H1 (cell line): ENCODE measurements around the gene MEI1. TPM values are rescaled to one million over a fixed set of nuclear protein-coding genes. Genes with fewer than 3 reads are reported as not detected.

ENCODE experiments used
- CTCF ChIA-PET: fragments of 300-600 bp; sonication (Branson Sonifier 250); formaldehyde crosslinking; loops from one replicate; lab custom pipeline; 2021; ENCODE audit not compliant: partially characterized antibody; lab: Charles Lee
- POLR2A ChIA-PET: fragments of 300-600 bp; sonication (Branson Sonifier 250); formaldehyde crosslinking; loops from one replicate; lab custom pipeline; 2021; ENCODE audit warnings: inconsistent platforms; ENCODE audit not compliant: partially characterized antibody; lab: Charles Lee
- DNase-seq, 2 experiments: peaks; one replicate each; pipeline versions ENCODE4 v3.0.0 to v3.0.0-alpha.2; 2010 to 2022; ENCODE audit warnings: low spot score in 2 of 2, low read depth in 1 of 2, mixed read lengths in 1 of 2
- FAIRE-seq: peaks from 2 replicates; lab custom pipeline; 2011; peaks lifted over from hg19 to GRCh38; lab: Jason Lieb, UNC
- H2AFZ ChIP-seq: 2 replicates; pipeline ENCODE4 v1.8.1; 2012; ENCODE audit warnings: low read length, inconsistent platforms
- H2AK5ac ChIP-seq: 2 replicates; pipeline ENCODE4 v1.6.1; 2013; ENCODE audit warnings: low read depth, low read length
- H2BK120ac ChIP-seq: replicated peaks from 2 replicates; pipeline ENCODE3; 2013; ENCODE audit warnings: low read depth, low read length, inconsistent platforms
- H2BK12ac ChIP-seq: 2 replicates; pipeline ENCODE4 v1.6.1; 2013; ENCODE audit warnings: low read depth, low read length
- H2BK15ac ChIP-seq: 2 replicates; pipeline ENCODE4 v1.6.1; 2013; ENCODE audit warnings: low read length
- H2BK20ac ChIP-seq: 2 replicates; pipeline ENCODE4 v1.6.1; 2013; ENCODE audit warnings: low read length
- H2BK5ac ChIP-seq: 2 replicates; pipeline ENCODE4 v1.6.1; 2013; ENCODE audit warnings: low read depth, low read length
- H3K14ac ChIP-seq: 2 replicates; pipeline ENCODE4 v1.6.1; 2013; ENCODE audit warnings: inconsistent platforms; ENCODE audit not compliant: insufficient read length
- H3K18ac ChIP-seq: 2 replicates; pipeline ENCODE4 v1.6.1; 2013; ENCODE audit warnings: low read length; ENCODE audit errors: extremely low read depth
- H3K23ac ChIP-seq: 2 replicates; pipeline ENCODE4 v1.6.1; 2013; ENCODE audit warnings: inconsistent platforms; ENCODE audit not compliant: insufficient read length
- H3K23me2 ChIP-seq: 2 replicates; pipeline ENCODE4 v1.6.1; 2013; ENCODE audit warnings: low read depth, low read length
- H3K27ac ChIP-seq: 2 replicates; pipeline ENCODE4 v1.6.1; 2011; ENCODE audit warnings: low read depth, low read length, inconsistent platforms
- H3K27me3 ChIP-seq, 4 experiments: replicated peaks in 1 of 4; 1 replicate in 1 of 4; 2 replicates in 3 of 4; pipeline versions ENCODE4 v1.6.1 to v1.8.1; 2011 to 2013; ENCODE audit warnings: low read length in 3 of 4, mild to moderate bottlenecking in 3 of 4, inconsistent platforms in 2 of 4, mixed read lengths in 2 of 4, moderate library complexity in 1 of 4; ENCODE audit not compliant: control insufficient read depth in 3 of 4, insufficient read depth in 3 of 4; ENCODE audit errors: extremely low read depth in 1 of 4
- H3K36me3 ChIP-seq, 4 experiments: 2 replicates each; pipeline versions ENCODE4 v1.6.1 to v1.8.1; 2011 to 2013; ENCODE audit warnings: mild to moderate bottlenecking in 4 of 4, low read length in 3 of 4, moderate library complexity in 2 of 4, control low read depth in 1 of 4, inconsistent platforms in 1 of 4; ENCODE audit not compliant: insufficient read depth in 4 of 4, control insufficient read depth in 2 of 4
- H3K4ac ChIP-seq: replicated peaks from 2 replicates; pipeline ENCODE3; 2013; ENCODE audit warnings: low read length, low read depth, mixed read lengths, inconsistent platforms; ENCODE audit not compliant: insufficient read length
- H3K4me1 ChIP-seq, 4 experiments: replicated peaks in 1 of 4; 1 replicate in 1 of 4; 2 replicates in 3 of 4; pipeline versions ENCODE4 v1.6.1 to v1.8.1; 2011 to 2013; ENCODE audit warnings: low read length in 3 of 4, inconsistent platforms in 2 of 4, mixed read lengths in 1 of 4; ENCODE audit not compliant: insufficient read depth in 4 of 4, control insufficient read depth in 3 of 4
- H3K4me2 ChIP-seq, 2 experiments: 2 replicates each; pipeline versions ENCODE4 v1.6.1 to v1.8.1; 2011 to 2013; ENCODE audit warnings: low read depth in 2 of 2, low read length in 2 of 2, control low read depth in 1 of 2, inconsistent platforms in 1 of 2, mild to moderate bottlenecking in 1 of 2; ENCODE audit not compliant: insufficient read depth in 1 of 2
- H3K4me3 ChIP-seq, 4 experiments: fragments of 200-600, 300-600 bp in 1 of 4; sonication (generic), shearing (Covaris generic), sonication (Bioruptor Twin) in 1 of 4; 2 replicates each; pipeline versions ENCODE4 v1.5.1 to v1.8.1; 2011 to 2016; ENCODE audit warnings: low read length in 4 of 4, low read depth in 3 of 4, control low read depth in 2 of 4, inconsistent platforms in 2 of 4, mild to moderate bottlenecking in 2 of 4, mixed read lengths in 1 of 4, moderate library complexity in 1 of 4; ENCODE audit not compliant: insufficient read depth in 2 of 4; ENCODE audit errors: extremely low read depth in 1 of 4
- H3K56ac ChIP-seq: replicated peaks from 2 replicates; pipeline ENCODE3; 2013; ENCODE audit warnings: low read depth, mild to moderate bottlenecking, mixed read lengths, low read length, inconsistent platforms; ENCODE audit not compliant: insufficient read length
- H3K79me1 ChIP-seq: 2 replicates; pipeline ENCODE4 v1.6.1; 2013; ENCODE audit warnings: low read depth, low read length, control low read depth
- H3K79me2 ChIP-seq, 2 experiments: 2 replicates each; pipeline versions ENCODE4 v1.6.1 to v1.8.1; 2012 to 2013; ENCODE audit warnings: low read length in 2 of 2, mild to moderate bottlenecking in 2 of 2, inconsistent platforms in 1 of 2; ENCODE audit not compliant: insufficient read depth in 2 of 2, control insufficient read depth in 1 of 2
- H3K9ac ChIP-seq, 4 experiments: replicated peaks in 1 of 4; 1 replicate in 1 of 4; 2 replicates in 3 of 4; pipeline versions ENCODE4 v1.6.1 to v1.8.1; 2011 to 2013; ENCODE audit warnings: low read depth in 3 of 4, low read length in 3 of 4, control low read depth in 2 of 4, mild to moderate bottlenecking in 2 of 4, moderate library complexity in 2 of 4, inconsistent platforms in 1 of 4; ENCODE audit errors: extremely low read depth in 1 of 4
- H3K9me3 ChIP-seq, 2 experiments: 2 replicates each; pipeline versions ENCODE4 v1.6.1 to v1.8.1; 2012 to 2013; ENCODE audit warnings: mild to moderate bottlenecking in 2 of 2, moderate library complexity in 2 of 2, control low read depth in 1 of 2, inconsistent platforms in 1 of 2, low read depth in 1 of 2, low read length in 1 of 2, mixed read lengths in 1 of 2; ENCODE audit not compliant: insufficient read depth in 2 of 2
- H4K20me1 ChIP-seq, 2 experiments: replicated peaks in 1 of 2; 2 replicates each; pipeline versions ENCODE3 to v1.8.1; 2011 to 2013; ENCODE audit warnings: inconsistent platforms in 2 of 2, low read length in 2 of 2, mild to moderate bottlenecking in 1 of 2; ENCODE audit not compliant: insufficient read depth in 2 of 2, control insufficient read depth in 1 of 2
- H4K5ac ChIP-seq: 2 replicates; pipeline ENCODE4 v1.6.1; 2013; ENCODE audit warnings: low read length, low read depth, mixed read lengths, inconsistent platforms; ENCODE audit not compliant: insufficient read length
- H4K8ac ChIP-seq: 2 replicates; pipeline ENCODE4 v1.8.0; 2013; ENCODE audit warnings: mild to moderate bottlenecking, moderate library complexity, low read length, inconsistent platforms; ENCODE audit not compliant: insufficient read depth; ENCODE audit errors: extremely low read depth
- H4K91ac ChIP-seq: replicated peaks from 2 replicates; pipeline ENCODE3; 2013; ENCODE audit warnings: low read length, mixed read lengths, inconsistent platforms; ENCODE audit not compliant: insufficient read length
- CBX5 ChIP-seq: fragments of 300-800, 300-1000 bp; sonication (generic); IDR thresholded peaks from 2 replicates; pipeline ENCODE4 v1.7.1; 2016; ENCODE audit warnings: antibody characterized with exemption, low read length, low read depth
- E2F6 ChIP-seq: IDR thresholded peaks from 2 replicates; pipeline ENCODE4 v1.6.1; 2012; ENCODE audit warnings: inconsistent platforms
- NANOG ChIP-seq: IDR thresholded peaks from 2 replicates; pipeline ENCODE4 v1.6.1; 2011; ENCODE audit warnings: low read length, low read depth, mild to moderate bottlenecking, inconsistent platforms; ENCODE audit not compliant: insufficient read depth, poor library complexity, severe bottlenecking
- SUZ12 ChIP-seq: fragments of 200-600 bp; sonication (generic); IDR thresholded peaks from 2 replicates; pipeline ENCODE4 v1.6.1; 2012; ENCODE audit warnings: mild to moderate bottlenecking, inconsistent platforms, low read length, moderate library complexity, mixed read lengths
- TAF7 ChIP-seq: optimal IDR thresholded peaks from 2 replicates; pipeline ENCODE3; 2011; ENCODE audit warnings: low read depth, mild to moderate bottlenecking, inconsistent platforms, low read length, moderate library complexity, borderline replicate concordance
- USF2 ChIP-seq: IDR thresholded peaks from 2 replicates; pipeline ENCODE4 v1.6.1; 2011; ENCODE audit warnings: low read length, improper control_type of control experiment
- WGBS, 2 experiments: shearing (Covaris generic) in 1 of 2; methylation state at CpG; one replicate each; pipeline versions ENCODE4 v1.1.6 to v1.1.7; 2013 to 2015; ENCODE audit warnings: low lambda C conversion rate in 2 of 2, mixed read lengths in 2 of 2, inconsistent platforms in 1 of 2, low coverage in 1 of 2, missing lambda C conversion rate in 1 of 2; ENCODE audit not compliant: insufficient replicate concordance in 2 of 2, insufficient coverage in 1 of 2, insufficient read length in 1 of 2; ENCODE audit errors: extremely low coverage in 1 of 2, missing lambda C conversion rate in 1 of 2; 5-methylcytosine and 5-hydroxymethylcytosine counted together
- polyA plus RNA-seq, 7 experiments: library from polyadenylated mRNA; depleted of rRNA in 3 of 7; stranded (reverse) in 5 of 7; unstranded in 2 of 7; fragments of >200 nt in 5 of 7; fragments of 200-250 nt in 2 of 7; gene quantifications; 1 replicate in 5 of 7; 2 replicates in 1 of 7; 4 replicates in 1 of 7; pipeline versions ENCODE4 v1.2.1 to v1.2.3, GENCODE V29; 2011 to 2013; ENCODE audit warnings: missing spikeins in 2 of 7, mixed read lengths in 2 of 7
- total RNA-seq: library from RNA; stranded (reverse); fragmentation: NEBNext Ultra II Directional; extraction: Animal tissue kit (Norgen Biotek cat#: 25700); gene quantifications from 2 replicates; pipeline ENCODE4 v1.2.1, GENCODE V29; 2021
- TF ChIP-seq, protein P1 (sequence below), 3 experiments: IDR thresholded peaks; 1 replicate in 2 of 3; 2 replicates in 1 of 3; pipeline versions ENCODE4 v1.5.1 to v1.6.1; 2011; ENCODE audit warnings: low read length in 3 of 3, mild to moderate bottlenecking in 3 of 3, inconsistent platforms in 2 of 3, low read depth in 1 of 3, moderate library complexity in 1 of 3; ENCODE audit not compliant: insufficient read depth in 1 of 3; ENCODE audit errors: control extremely low read depth in 1 of 3

The MEI1 gene
- total and polyA plus RNA-seq, 2 of the 8 experiments (the other 6 are each of a cell fraction or from before 2014, with no cell fraction given), result 0.27 to 0.54 TPM

- ChIA-PET CTCF (interaction anchor here (0.5 to 0.9 kb wide), 3 partner anchors 9 to 72 kb away, joined by 3 to 5 read pairs (median 3); partner anchors contain the start of gene SNU13), POLR2A (interaction anchor here (0.8 to 1.1 kb wide), 2 partner anchors 10 to 54 kb away, joined by 3 read pairs; partner anchors contain the start of genes DESI1 and XRCC6)
- no peak overlapping the region for H3K18ac ChIP-seq
- H4K20me1 ChIP-seq, result peaks cover 6 to 15% of the 10 kb centered on the region in 2 experiments
- no peak overlapping the region for H4K5ac ChIP-seq
- H3K36me3 ChIP-seq, result peaks cover 6 to 41% (median 23%) of the 10 kb centered on the region in 4 experiments; a peak in 7 of 8 replicates
- FAIRE-seq, result no peak
- no peaks in the 10 kb centered on the region for H3K27me3 ChIP-seq
- no peak overlapping the region for H2BK20ac ChIP-seq
- no peak overlapping the region for H2BK5ac ChIP-seq
- no peak overlapping the region for H3K23ac ChIP-seq
- no peak overlapping the region for H3K4me2 ChIP-seq
- 93% methylated on average over 12 of the region's 12 CpGs; no CpG with 5 or more reads in 1 of the 2 experiments for WGBS, 2 experiments
- peaks cover 16% of the 10 kb centered on the region for H3K79me1 ChIP-seq
- no peak overlapping the region for H4K8ac ChIP-seq
- H3K9ac ChIP-seq, result no peak overlapping the region
- H2AFZ ChIP-seq, result no peak overlapping the region
- no peaks in the 10 kb centered on the region for H3K4me1 ChIP-seq
- H3K9me3 ChIP-seq, result no peaks in the 10 kb centered on the region
- DNase-seq, result no peak
- no peak overlapping the region for H3K14ac ChIP-seq
- no peak overlapping the region for H2BK120ac ChIP-seq
- no peaks in the 10 kb centered on the region for H3K23me2 ChIP-seq
- no peak overlapping the region for H2AK5ac ChIP-seq
- H4K91ac ChIP-seq, result no peak overlapping the region
- no peak overlapping the region for H2BK12ac ChIP-seq
- no peak overlapping the region for H2BK15ac ChIP-seq
- H3K79me2 ChIP-seq, result peaks cover 3 to 23% of the 10 kb centered on the region in 2 experiments; a peak in 3 of 4 replicates
- no peak overlapping the region for H3K56ac ChIP-seq
- no peak overlapping the region for H3K4me3 ChIP-seq
- no peak overlapping the region for H3K4ac ChIP-seq
- H3K27ac ChIP-seq, result no peak overlapping the region
- TF ChIP-seq E2F6, result no peak
- TF ChIP-seq TAF7, result no peak
- TF ChIP-seq NANOG, result no peak
- TF ChIP-seq, protein P1, sequence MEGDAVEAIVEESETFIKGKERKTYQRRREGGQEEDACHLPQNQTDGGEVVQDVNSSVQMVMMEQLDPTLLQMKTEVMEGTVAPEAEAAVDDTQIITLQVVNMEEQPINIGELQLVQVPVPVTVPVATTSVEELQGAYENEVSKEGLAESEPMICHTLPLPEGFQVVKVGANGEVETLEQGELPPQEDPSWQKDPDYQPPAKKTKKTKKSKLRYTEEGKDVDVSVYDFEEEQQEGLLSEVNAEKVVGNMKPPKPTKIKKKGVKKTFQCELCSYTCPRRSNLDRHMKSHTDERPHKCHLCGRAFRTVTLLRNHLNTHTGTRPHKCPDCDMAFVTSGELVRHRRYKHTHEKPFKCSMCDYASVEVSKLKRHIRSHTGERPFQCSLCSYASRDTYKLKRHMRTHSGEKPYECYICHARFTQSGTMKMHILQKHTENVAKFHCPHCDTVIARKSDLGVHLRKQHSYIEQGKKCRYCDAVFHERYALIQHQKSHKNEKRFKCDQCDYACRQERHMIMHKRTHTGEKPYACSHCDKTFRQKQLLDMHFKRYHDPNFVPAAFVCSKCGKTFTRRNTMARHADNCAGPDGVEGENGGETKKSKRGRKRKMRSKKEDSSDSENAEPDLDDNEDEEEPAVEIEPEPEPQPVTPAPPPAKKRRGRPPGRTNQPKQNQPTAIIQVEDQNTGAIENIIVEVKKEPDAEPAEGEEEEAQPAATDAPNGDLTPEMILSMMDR (IDR thresholded peaks at IDR 0.05; ENCODE audit: control extremely low read depth in 1 of 3, insufficient read depth in 1 of 3, low read depth in 1 of 3, low read length in 3 of 3), result no peak
- no peak for TF ChIP-seq CBX5
- TF ChIP-seq SUZ12, result no peak
- no peak for TF ChIP-seq USF2
These were observed 24.4 kb upstream of the MEI1 start for GRCh38 chr22:41674846-41675340.
